DOHH2 (cell line): ENCODE measurements around the gene TRERF1.

Experiments
- CTCF ChIP-seq: fragments of 200-600 bp; sonication (generic); IDR thresholded peaks from one replicate; pipeline ENCODE4 v1.5.1; 2014; ENCODE audit warnings: antibody characterized with exemption, mild to moderate bottlenecking, low read depth, low read length; ENCODE audit not compliant: poor library complexity, severe bottlenecking
- EZH2phosphoT487 ChIP-seq: fragments of 200-600 bp; sonication (generic); IDR thresholded peaks from 2 replicates; pipeline ENCODE4 v1.6.1; 2017; ENCODE audit warnings: borderline replicate concordance, mild to moderate bottlenecking, antibody characterized with exemption, low read length, moderate library complexity, mixed read lengths

DNA sequence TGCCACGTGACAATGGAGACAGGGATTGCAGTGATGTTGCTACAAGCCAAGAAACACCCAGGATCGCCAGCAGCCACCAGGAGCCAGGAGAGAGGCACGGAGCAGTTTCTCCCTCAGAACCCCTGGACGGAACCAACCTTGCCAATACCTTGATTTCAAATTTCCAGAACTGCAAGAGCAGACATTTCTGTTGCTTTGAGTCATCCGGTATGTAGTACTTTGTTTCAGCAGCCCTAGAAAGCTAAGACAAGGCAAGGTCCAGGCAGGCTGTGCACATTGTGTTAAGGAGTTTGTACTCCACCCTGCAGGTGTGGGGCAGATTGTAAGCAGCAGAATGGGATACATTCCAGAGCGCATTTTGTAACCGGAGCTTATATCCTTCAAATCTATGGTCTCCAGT is 48.3 kb downstream of the TRERF1 start:
- TF ChIP-seq CTCF (no peak), EZH2phosphoT487 (no peak)
